Right lobe of liver (tissue), 6 donors: ENCODE data around the gene EPHB3. TPM values are rescaled to one million over a fixed set of nuclear protein-coding genes. Genes with fewer than 3 reads are reported as not detected.
A peak's percentile ranks its signal among the peaks of the same experiment; 100 is the strongest.

Source experiments
- ATAC-seq, 4 donors: fragments of 200-7000 bp; cut with Tn5 transposase; one replicate each; pipeline ENCODE4 v1.9.1; 2020; ENCODE audit warnings: mild to moderate bottlenecking in 4 of 4, moderate library complexity in 4 of 4
- DNase-seq, 3 donors: peaks; one replicate each; pipeline ENCODE4 v3.0.0-alpha.2; 2020
- H3K27ac ChIP-seq, 3 donors: fragments of 200-600 bp; one replicate each; pipeline ENCODE4 v1.8.0; 2022
- H3K27me3 ChIP-seq, 2 donors: fragments of 200-600 bp; one replicate each; pipeline ENCODE4 v1.8.0; 2022
- H3K36me3 ChIP-seq, 4 donors: fragments of 200-600 bp; sonication (generic) in 1 of 4; one replicate each; pipeline versions ENCODE4 v1.5.1 to v1.8.0; 2017 to 2022; ENCODE audit warnings: control low read depth in 1 of 4
- H3K4me1 ChIP-seq, 4 donors: fragments of 200-600 bp; sonication (generic) in 1 of 4; one replicate each; pipeline versions ENCODE4 v1.5.1 to v1.8.0; 2017 to 2022; ENCODE audit warnings: control low read depth in 1 of 4
- H3K4me3 ChIP-seq, 3 donors: fragments of 200-600 bp; one replicate each; pipeline ENCODE4 v1.8.0; 2022
- H3K9me3 ChIP-seq, 4 donors: fragments of 200-600 bp; sonication (generic) in 1 of 4; one replicate each; pipeline versions ENCODE4 v1.5.1 to v1.8.0; 2017 to 2022; ENCODE audit warnings: control low read depth in 1 of 4
- CTCF ChIP-seq, 4 donors: fragments of 200-600 bp in 3 of 4; fragments of 450-650 bp in 1 of 4; IDR thresholded peaks; one replicate each; pipeline versions ENCODE4 v1.5.1 to v1.8.0; 2016 to 2022; ENCODE audit warnings: antibody characterized with exemption in 4 of 4, mild to moderate bottlenecking in 2 of 4
- POLR2A ChIP-seq: fragments of 450-650 bp; IDR thresholded peaks from one replicate; pipeline ENCODE4 v1.6.1; 2017; ENCODE audit warnings: antibody characterized with exemption, mild to moderate bottlenecking
- WGBS: methylation state at CpG from one replicate; pipeline ENCODE4 v1.1.6; 2018; ENCODE audit warnings: low coverage, low lambda C conversion rate; ENCODE audit not compliant: insufficient coverage; ENCODE audit errors: missing lambda C conversion rate; 5-methylcytosine and 5-hydroxymethylcytosine counted together
- intact Hi-C, 2 donors: fragments of 100-400 bp; cut with DNase I; formaldehyde crosslinking; loops; one replicate each; pipeline versions ENCODE4 v1.11.2 to v1.14.1; 2022
- total RNA-seq, 6 experiments: library from RNA; depleted of rRNA in 2 of 6; stranded (reverse); fragments of >200 nt in 2 of 6; fragmentation: NEBNext Ultra II Directional in 3 of 6; extraction: Animal tissue kit (Norgen Biotek cat#: 25700) in 3 of 6; gene quantifications; one replicate each; pipeline versions ENCODE4 v1.1.0 to v1.2.4, GENCODE V29; 2016 to 2023
- donor health status: DM: no; HTN: yes; CAD: no.
- donor health status: DM: no; HTN: no; CAD: no.
- donor health status: DM: no; HTN: no; CAD: no.
- donor health status: DM: no; HTN: yes; CAD: no.
- donor health status: DM: no; HTN: yes; CAD: no.

Gene EPHB3
- total RNA-seq, 6 experiments from 2014 or later = 0.12 to 0.71 (median 0.37) TPM

DNA sequence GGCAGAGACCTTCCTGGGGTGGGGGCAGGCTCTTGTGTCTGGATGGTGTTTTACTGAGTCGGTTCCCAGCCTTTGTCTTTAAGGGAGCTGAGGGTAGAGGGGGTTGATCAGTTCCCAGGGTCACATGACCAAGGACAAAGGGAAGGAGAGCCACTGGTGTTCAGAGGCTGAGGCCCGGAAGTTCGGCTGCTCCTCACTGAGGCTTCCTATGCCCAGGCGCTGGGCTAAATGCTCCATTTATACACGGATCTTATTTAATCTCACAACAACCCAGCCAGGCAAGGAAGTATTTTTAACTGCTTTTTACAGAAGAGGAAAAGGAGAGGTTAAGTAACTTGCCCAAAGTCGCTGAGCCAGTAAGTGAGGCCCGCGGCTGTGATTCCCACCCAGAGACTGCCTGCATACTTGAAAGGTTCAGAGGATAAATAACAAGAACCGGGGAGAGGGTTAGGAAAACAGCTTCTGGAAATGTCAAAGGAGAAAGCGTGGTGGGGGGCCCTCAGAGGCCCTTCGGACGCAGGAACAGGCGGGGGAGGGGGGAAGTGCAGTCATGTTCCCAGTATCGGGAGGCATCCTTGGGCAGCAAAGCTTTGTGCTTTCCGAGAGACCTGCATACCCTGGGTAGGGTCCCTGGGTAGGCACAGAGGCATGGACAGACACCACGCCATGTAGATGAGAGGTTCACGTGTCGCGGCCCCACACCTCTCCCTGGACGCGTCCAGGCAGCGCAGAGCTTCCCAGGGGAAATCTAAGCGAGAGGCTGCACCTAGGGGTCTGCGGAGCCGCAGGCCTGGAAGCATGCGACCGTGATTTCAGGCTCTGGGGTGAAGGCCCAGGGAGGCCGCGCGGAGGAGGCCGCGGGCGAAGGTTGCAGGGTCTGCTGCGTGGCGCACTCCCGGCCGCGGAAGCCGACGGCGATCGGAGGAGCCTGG lies 21.3 kb downstream of the EPHB3 start:
- peaks cover 0 to 24% (median 11%) of the 10 kb centered on the region in 4 donors for H3K4me1 ChIP-seq
- ATAC-seq = no peak

DNA sequence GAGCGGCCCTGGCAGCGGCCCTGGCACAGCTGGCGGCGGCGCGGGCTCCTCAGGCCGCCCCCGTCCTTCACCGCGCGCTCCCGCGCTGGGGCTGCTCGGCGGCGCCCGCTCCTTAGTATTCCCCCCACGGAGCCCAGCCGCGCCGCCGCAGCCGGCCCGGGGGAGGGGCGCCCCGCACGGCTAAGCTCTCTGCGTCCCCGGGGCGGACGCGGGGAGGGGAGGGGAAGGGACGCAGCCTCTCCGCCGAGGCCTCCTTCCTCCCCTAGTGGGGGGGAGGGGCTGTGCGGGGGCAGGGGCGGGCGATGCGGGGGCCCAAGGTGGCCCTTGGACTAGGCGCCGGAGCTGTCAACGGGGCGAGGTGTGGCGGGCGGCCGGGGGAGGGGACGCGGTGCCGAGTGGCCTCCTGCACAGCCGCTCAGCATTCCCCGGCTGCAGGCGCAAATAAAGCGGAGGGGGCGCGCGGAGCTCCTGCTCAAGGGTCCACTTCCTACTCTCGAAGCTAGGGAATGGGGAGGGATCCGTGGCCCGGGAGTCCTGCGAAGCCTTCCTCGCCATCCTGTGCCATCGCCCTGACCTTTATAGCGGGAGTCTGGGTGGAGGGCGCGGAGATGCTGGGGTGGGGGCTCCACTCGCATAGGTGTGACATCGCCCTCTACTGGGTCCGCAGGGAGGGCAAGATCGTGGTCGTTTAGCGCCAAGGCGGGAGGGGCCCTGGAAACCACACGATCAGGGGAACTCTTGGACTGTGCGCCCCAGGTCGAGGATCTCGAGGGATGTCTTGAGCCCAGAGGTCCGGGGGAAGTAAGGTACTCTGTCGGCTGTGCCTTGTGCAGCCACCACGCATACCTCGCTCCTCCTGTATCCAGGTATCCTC lies 22.2 kb downstream of the EPHB3 start:
- intact Hi-C loops = no loop called here

More for the DNA sequence above, 21.3 kb downstream of the EPHB3 start:
- no peak overlapping the region for H3K27ac ChIP-seq
- 62% methylated on average over 9 of the region's 42 CpGs for WGBS
- no peak for DNase-seq
- peak overlapping the region; percentile 31 to 42 (median 35) for H3K4me3 ChIP-seq
- TF ChIP-seq POLR2A = no peak
- no peak for TF ChIP-seq CTCF (IDR thresholded peaks at IDR 0.05)
- intact Hi-C loops = no loop called here
- no peaks in the 10 kb centered on the region for H3K36me3 ChIP-seq
- H3K27me3 ChIP-seq = no peaks in the 10 kb centered on the region
- no peaks in the 10 kb centered on the region for H3K9me3 ChIP-seq

GRCh38 chr3:184584464-184584891 lies 22.9 kb downstream of the EPHB3 start:
- H3K4me1 ChIP-seq = peaks cover 0 to 24% (median 11%) of the 10 kb centered on the region in 4 donors
- H3K4me3 ChIP-seq = no peak overlapping the region
- no peak overlapping the region for H3K27ac ChIP-seq
- TF ChIP-seq POLR2A (no peak), CTCF (IDR thresholded peaks at IDR 0.05) (no peak)
- H3K9me3 ChIP-seq = no peaks in the 10 kb centered on the region
- no peaks in the 10 kb centered on the region for H3K27me3 ChIP-seq
- no peak for ATAC-seq
- intact Hi-C loops = no loop called here
- WGBS = 66% methylated on average over 3 of the region's 11 CpGs
- no peak for DNase-seq
- no peaks in the 10 kb centered on the region for H3K36me3 ChIP-seq

More for the DNA sequence above, 22.2 kb downstream of the EPHB3 start:
- no peaks in the 10 kb centered on the region for H3K27me3 ChIP-seq
- no peak for DNase-seq
- peak overlapping the region; percentile 31 to 42 (median 35) for H3K4me3 ChIP-seq
- H3K9me3 ChIP-seq = no peaks in the 10 kb centered on the region
- peak in 2 of 4 donors; percentile 9 to 14 for ATAC-seq
- H3K27ac ChIP-seq = no peak overlapping the region
- WGBS = 40% methylated on average over 9 of the region's 80 CpGs
- no peaks in the 10 kb centered on the region for H3K36me3 ChIP-seq
- TF ChIP-seq CTCF (IDR thresholded peaks at IDR 0.05) (no peak), POLR2A (no peak)
- H3K4me1 ChIP-seq = peaks cover 0 to 24% (median 11%) of the 10 kb centered on the region in 4 donors

GRCh38 chr3:184585545-184585944 lies 24.0 kb downstream of the EPHB3 start:
- no peaks in the 10 kb centered on the region for H3K9me3 ChIP-seq
- no peak for DNase-seq
- TF ChIP-seq CTCF (IDR thresholded peaks at IDR 0.05) = no peak
- TF ChIP-seq POLR2A = no peak
- no peaks in the 10 kb centered on the region for H3K27me3 ChIP-seq
- no peak for ATAC-seq
- no peaks in the 10 kb centered on the region for H3K36me3 ChIP-seq
- H3K27ac ChIP-seq = no peak overlapping the region
- H3K4me1 ChIP-seq = peaks cover 0 to 24% (median 11%) of the 10 kb centered on the region in 4 donors
- intact Hi-C loops = no loop called here
- 66% methylated on average over 2 of the region's 6 CpGs for WGBS
- no peak overlapping the region for H3K4me3 ChIP-seq
